Amygdala (tissue), 56 donors: Measurements from ENCODE around the gene YIPF4.
"Not testable (repeated sequence)": the region's sequence is repeated elsewhere in the genome, so short reads cannot be mapped to it uniquely, and the experiment has no call there.

Source experiments
- DNase-seq, 56 donors: peaks; one replicate each; lab custom pipeline; 2025; lab: John Stamatoyannopoulos, UW

Gene YIPF4

DNA sequence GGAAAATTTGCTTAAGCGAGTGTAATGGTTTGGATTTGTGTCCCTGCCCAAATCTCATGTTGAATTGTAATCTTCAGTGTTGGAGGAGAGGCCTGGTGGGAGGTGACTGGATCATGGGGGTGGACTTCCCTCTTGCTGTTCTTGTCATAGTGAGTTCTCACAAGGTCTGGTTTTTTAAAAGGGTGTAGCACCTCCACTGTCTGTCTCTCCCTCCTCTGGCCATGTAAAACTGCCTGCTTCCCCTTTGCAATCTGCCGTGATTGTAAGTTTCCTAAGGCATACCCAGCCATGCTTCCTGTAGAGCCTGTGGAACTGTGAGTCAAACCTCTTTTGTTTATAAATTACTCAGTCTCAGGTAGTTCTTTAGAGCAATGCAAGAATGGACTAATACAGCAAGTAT, 6.6 kb downstream of the YIPF4 start:
- no peak for DNase-seq

DNA sequence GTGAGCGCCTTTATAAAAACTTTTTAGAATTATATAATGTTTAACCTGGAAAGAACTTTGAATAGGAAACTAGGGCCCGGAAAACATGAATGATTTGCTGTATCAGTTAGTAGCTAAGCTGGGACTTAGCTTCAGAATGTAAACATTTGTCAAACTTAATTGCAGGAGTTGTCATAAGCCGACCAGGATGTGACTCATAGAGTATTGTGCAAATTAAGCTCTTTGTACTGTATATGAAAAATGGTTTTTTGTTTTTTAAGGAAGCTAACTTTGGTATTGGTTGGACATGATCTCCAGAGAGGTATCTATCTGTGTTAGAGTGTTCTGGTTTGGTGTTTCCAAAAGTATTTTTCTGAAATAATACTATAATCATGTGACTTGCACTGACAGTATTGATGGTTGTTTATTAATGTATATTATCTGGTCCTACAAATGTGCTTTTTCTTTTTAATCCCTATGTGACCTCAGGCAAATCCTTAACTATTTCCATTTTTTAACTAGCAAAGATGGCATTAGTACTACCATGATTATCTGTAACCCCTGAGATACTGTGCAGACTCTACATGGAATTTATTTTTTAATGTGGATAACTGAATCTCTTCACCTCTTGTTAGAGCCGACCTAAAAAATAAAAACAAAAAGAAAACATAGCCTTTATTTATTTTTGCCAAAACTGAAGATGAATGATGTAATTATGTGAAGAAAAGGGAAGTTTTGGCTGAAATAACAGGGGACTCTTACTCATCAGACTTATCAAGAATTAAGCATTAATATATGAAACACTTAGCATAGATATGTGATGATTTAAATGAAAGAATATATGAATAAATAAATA, 11.7 kb downstream of the YIPF4 start:
- DNase-seq, result no peak

DNA sequence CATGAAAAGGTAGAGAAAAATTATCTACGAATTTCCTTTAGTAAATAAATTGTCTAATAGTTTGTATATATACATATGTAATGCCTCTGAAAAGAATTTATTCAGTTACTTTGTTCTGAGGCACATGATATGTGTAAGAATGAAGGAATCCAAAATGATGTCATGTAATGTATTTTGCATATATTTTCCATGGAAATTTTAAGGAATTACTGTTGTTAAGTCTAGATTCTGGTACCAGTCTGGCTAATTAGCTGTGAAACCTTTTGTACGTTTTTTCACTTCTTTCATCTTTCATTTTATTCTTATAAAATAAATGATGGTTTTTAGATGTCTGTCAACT, 12.3 kb downstream of the YIPF4 start:
- no peak for DNase-seq

DNA sequence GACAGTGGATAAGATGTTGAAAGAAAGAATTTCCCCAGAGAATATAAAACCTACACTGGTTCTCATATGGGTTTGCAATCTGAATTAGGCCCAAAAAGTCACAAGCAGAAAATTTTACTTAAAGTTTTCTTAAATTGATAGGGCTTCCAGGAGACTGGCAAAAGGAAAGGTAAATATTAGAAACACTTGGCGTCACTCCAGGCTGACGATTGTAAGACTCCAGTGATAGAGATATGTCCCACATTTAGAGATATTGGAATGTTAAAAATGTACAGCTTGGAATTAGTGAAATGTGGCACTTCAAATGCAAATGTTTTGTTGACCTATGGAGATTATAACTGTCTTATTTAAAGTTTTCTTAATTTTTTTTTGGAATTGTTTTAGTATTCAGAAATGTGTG, 14.0 kb downstream of the YIPF4 start:
- DNase-seq, result no peak

DNA sequence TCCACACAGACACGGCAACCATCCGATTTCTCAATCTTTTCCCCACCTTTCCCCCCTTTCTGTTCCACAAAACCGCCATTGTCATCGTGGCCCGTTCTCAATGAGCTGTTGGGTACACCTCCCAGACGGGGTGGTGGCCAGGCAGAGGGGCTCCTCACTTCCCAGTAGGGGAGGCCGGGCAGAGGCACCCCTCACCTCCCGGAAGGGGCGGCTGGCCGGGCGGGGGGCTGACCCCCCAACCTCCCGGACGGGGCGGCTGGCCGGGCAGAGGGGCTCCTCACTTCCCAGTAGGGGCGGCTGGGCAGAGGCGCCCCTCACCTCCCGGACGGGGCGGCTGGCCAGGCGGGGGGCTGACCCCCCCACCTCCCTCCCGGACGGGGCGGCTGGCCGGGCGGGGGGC, 15.8 kb downstream of the YIPF4 start:
- DNase-seq, result not testable (repeated sequence)

DNA sequence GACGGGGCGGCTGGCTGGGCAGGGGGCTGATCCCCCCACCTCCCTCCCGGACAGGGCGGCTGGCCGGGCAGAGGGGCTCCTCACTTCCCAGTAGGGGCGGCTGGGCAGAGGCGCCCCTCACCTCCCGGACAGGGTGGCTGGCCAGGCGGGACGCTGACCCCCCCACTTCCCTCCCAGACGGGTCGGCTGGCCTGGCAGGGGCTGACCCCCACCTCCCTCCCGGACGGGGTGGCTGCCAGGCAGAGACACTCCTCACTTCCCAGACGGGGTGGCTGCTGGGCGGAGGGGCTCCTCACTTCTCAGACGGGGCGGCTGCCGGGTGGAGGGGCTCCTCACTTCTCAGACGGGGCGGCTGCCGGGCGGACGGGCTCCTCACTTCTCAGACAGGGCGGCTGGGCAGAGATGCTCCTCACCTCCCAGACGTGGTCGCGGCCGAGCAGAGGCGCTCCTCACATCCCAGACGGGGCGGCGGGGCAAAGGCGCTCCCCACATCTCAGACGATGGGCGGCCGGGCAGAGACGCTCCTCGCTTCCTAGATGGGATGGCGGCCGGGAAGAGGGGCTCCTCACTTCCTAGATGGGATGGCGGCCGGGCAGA, 16.4 kb downstream of the YIPF4 start:
- DNase-seq, result not testable (repeated sequence)

DNA sequence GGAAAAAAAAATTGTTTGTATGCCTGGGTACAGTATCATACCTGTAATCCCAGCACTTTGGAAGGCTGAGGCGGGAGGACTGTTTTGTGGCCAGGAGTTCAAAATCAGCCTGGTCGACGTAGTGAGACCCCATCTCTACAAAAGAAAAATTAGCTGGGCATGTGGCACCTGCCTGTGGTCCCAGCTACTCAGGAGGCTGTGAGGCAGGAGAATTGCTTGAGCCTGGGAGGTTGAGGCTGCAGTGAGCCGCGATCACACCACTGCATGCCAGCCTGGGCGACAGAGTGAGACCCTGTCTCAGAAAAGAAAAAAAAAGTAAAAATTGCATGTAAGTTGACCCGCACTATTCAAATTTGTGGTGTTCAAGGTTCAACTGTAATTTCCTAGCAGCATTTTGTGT, 32.9 kb downstream of the YIPF4 start:
- no peak for DNase-seq

DNA sequence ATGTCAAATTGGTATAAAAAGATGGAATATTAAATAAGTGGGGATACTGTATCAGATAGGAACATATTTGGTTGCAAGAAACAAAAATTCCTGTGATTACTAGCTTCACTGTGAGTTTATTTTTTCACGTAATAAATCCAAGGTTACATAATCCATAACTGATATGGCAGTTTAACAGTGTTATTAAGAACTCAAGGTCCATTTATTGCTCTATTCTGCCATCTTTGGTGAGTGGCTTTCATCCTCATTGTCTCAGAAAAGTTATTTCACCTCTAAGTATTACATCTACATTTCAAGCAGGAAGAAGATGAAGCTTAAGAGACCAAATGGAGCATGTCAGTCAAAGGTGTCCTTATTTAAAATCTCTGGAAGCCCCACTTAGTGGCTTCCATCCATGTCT, 37.2 kb downstream of the YIPF4 start:
- no peak for DNase-seq

DNA sequence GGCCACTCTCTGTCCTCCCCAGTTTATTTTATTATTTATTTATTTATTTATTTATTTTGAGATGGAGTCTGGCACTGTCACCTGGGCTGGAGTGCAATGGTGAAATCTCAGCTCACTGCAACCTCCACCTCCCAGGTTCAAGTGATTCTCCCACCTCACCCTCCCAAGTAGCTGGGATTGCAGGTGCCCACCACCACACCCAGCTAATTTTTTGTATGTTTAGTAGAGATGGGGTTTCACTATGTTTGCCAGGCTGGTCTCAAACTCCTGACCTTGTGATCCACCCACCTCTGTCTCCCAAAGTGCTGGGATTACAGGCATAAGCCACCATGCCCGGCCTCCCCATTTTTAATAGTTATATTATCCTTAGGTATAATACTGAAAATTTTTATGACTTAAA, 51.0 kb downstream of the YIPF4 start:
- not testable (repeated sequence) for DNase-seq

DNA sequence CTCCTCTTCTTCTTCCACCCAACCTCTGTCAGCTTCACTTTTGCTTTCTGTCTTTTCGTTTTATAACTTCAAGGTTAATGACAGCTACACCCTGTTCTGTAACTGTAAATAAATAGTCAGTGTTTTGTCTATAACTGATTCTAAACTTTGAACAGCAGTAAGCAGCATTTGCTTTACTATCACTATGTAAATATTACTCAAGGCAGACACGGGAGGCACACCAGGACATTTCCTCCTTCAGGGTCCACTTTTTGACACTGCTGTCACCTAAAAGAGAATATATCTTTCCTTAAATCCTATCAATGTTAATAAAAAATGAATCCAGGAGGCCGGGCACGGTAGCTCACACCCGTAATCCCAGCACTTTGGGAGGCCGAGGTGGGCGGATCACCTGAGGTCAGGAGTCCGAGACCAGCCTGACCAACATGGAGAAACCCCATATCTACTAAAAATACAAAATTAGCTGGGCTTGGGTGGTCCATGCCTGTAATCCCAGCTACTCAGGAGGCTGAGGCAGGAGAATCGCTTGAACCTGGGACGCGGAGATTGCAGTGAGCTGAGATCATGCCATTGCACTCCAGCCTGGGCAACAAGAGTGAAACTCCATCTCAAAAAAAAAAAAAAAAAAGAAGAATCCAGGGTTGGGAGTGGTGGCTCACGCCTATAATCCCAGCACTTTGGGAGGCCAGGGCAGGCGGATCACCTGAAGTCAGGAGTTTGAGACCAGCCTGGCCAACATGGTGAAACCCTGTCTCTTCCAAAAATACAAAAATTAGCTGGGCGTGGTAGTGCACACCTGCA, 51.7 kb downstream of the YIPF4 start:
- DNase-seq, result not testable (repeated sequence)

DNA sequence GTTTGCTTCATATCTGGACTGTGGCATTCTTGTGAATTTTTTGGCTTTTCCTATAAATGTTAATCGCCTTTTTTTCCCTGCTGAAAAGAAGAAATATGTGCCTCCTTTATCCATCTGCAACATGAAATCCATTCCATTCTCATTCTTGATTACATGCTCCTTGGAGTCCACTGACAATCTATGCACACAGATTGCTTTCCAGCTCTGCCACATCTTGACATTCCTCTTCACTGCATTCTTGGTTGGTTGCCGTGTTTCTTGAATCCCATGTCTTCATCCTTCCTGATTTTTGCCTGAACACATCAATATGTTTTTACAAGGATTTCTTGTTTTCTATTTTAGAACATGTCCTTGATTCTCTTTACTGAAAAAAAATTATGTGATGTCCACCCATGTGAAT, 52.4 kb downstream of the YIPF4 start:
- DNase-seq, result no peak

DNA sequence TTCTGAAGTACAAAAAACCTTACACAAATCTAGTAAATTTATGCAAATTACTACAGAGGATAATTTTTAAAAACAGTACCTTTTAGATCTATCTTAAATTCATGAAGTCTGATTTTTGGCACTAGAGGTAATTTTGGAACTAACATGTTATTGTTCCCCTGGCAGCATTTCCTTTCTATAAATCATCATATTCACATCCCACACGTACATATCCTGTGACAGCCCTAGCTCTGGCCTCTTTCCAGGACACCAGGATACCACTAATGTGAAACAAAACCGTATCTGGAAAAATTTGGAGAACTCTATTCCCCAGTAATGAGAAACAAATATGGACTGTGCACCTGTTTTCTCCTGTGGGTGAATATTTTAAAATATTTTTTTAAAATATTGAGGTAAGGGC, 65.1 kb downstream of the YIPF4 start:
- peak in 1 of 56 donors; percentile 7 for DNase-seq

DNA sequence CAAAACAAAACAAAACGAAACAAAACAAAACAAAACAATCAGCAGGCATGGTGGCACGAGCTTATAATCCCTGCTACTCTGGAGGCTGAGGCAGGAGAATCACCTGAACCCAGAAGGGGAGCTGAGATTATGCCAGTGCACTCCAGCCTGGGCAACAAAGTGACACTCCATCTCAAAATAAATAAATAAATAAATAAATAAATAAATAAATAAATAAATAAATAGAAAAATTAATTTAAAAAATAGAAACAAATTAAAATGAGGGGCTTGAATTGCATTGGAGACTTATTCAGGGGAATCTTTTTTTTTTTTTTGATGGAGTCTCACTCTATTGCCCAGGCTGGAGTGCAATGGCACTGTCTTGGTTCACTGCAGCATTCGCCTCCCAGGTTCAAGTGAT, 73.1 kb downstream of the YIPF4 start:
- not testable (repeated sequence) for DNase-seq

DNA sequence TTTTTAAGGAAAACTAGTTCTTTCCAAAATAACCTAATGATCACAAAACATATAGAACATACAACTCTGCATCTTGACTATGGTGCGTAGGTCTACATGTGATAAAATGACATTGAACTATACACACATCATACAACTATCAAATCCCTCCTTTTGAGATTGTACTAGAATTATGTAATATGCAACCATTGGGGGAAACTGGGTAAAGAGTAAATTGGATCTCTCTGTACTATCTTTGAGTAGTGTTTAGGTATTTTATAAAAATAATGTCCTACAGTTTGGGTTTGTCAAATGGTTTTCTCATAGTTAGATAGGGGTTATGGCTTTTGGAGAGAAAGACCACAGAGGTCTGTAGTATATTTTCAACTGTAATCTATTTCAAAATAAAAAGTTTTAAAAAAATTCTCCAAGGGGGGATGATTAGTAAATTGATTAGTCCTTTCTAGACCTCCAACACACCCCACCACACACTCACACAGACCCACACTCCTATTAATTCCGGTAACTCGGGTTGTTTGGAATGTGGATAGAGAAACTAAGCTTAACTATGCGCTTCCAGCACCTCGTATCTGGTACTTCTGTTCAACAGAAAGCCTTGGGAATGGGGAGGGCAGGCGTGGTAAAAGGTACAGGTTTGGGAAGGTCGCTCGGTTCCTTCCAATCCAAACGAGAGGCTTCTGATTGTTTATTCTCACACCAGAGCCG, 78.4 kb downstream of the YIPF4 start:
- no peak for DNase-seq

DNA sequence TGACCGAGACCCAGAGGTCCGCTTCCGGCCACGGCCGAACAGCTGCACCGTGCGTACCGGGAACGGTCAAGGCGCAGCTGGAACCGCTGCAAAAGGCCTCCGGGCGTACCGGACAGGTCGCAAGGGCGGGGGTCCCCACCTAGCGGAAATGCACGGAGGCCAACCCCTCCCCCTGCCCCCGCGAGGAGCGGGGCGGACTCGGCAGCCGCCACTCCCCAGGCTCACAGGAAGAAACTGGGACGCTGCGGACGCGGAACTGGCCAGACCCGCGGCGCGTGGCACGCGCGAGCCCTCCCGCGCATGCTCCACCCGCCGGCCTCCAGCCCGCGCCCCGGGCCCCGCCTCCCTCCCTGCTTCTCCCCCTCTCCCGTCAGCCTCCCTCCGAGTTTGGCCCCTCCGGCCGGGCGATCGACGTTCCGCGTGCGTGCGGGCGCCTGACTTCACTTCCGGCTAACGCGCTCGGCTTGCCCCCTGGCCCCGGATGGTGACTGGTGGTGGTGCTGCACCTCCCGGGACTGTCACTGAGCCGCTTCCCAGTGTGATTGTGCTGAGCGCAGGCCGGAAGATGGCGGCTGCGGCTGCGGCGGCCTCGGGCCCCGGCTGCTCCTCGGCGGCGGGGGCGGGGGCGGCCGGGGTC, 79.1 kb downstream of the YIPF4 start, which contains the start of gene BIRC6:
Gene BIRC6, plus strand, starts transcription at position 343 of the 637 bp plus-strand sequence. Its CDS starts 139 bp downstream, at position 482.
- peak; percentile 80 to 99 (median 97) for DNase-seq

DNA sequence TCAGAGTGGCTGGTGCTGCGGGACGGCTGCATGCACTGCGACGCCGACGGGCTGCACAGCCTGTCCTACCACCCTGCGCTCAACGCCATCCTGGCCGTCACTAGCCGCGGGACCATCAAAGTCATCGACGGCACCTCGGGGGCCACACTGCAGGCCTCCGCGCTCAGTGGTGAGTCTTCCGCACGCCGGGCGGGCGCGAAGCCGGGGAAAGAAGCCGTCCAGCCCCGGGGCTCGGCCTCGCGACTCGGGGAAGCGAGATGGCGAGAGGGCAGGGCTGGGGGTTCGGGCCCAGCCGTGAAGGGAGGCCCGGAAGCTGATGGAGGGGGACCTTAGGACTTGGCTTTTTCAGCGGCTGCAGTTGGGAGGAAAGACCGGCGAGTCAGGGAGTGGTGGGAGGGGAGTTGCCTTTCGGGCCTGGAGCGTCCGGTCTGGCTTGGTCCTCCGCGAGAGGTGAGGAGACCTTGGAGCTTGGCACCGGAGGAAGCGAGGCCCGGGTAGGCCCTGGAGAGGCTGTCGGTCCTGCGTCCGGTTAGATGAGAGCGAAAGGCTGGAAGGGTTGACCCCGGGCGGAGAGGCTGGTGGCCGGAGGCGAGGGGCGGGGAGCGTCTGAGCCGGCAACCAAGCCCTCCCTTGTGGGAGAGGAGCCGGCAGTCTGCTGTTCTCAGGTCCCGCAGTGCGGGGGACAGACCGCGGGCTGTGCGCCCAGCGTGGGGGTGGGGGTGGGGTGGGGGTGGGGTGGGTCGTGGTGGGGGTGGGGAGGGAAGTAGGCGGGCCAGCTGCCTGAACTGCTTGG, 79.8 kb downstream of the YIPF4 start:
- DNase-seq, result peak in 32 of 56 donors; percentile 3 to 59 (median 36)

DNA sequence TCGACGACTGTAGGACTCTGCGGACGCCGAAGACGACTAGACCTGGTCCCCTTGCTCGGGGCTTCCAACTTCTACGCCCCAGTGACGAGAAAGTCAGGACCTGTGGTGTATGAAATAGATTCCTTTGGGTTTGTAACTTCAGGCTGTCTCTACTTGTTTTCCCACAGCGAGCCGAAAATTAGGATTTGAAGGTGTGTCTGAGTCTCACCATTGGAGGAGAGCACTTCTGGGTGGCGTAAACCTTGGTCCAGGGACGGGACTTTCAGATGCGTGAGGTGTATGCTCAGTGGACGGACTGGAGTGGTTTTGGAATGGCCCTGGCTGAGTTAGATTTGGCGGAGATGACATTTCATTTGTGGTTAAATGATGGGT, 80.4 kb downstream of the YIPF4 start:
- peak in 5 of 56 donors; percentile 2 to 31 (median 14) for DNase-seq

DNA sequence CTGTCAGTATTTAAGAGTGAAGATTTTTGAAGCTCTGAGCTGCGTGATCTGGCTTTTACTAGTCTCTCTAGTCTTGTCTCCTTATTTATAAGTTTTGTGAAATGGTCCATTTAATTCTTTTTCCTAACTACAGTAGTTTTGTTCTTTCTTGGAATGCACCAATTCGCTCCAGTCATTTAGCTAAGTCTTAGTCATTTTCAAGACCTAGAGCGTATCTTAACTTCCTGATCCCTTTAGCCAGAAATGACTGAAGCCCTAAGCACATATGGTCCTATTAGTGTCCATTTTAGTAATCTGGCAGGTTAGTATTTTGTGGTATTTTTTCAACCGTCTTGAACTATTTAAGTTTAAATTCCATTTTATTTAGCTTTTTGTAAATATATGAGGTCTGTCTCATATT, 82.7 kb downstream of the YIPF4 start:
- no peak for DNase-seq

DNA sequence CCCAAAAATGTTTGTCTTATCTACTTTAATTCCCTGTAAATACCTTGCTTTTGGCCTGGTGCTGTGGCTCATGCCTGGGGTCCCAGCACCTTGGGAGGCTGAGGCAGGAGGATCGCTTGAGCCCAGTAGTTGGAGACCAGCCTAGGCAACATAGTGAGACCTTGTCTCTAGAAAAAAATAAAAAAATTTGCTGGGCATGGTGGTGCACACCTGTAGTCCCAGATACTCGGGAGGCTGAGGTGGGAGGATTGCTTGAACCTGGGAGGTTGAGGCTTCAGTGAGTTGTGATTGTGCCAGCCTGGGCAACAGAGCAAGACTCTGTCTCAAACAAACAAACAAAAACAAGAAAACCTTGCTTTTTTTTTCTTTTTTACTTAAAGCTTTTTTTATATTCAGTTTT, 85.3 kb downstream of the YIPF4 start:
- DNase-seq, result not testable (repeated sequence)
